ENCODE measurements around the gene TPTE2. TPM values are rescaled to one million over a fixed set of nuclear protein-coding genes. Genes with fewer than 3 reads are reported as not detected.
"Not testable (repeated sequence)": the region's sequence is repeated elsewhere in the genome, so short reads cannot be mapped to it uniquely, and the experiment has no call there.

Gene TPTE2
- not detected for total RNA-seq
- long read RNA-seq: 0 reads

GRCh38 chr13:19561127-19561582 is at the start of gene TPTE2:
TSS of gene TPTE2 (minus strand) at chr13:19561532. CDS start at chr13:19503234, 58,298 bp downstream.
- 96% methylated on average over 13 of the region's 32 CpGs for WGBS (ENCODE audit: insufficient coverage, low coverage, low lambda C conversion rate, missing lambda C conversion rate)
- H3K27me3 ChIP-seq; H3K27ac ChIP-seq; H3K4me3 ChIP-seq; intact Hi-C loops (cut with DNase I); H3K36me3 ChIP-seq; H3K4me1 ChIP-seq; DNase-seq; H3K9me3 ChIP-seq: not testable (repeated sequence)
- peak in 1 of 4 donors; percentile 24 for ATAC-seq

GRCh38 chr13:19607523-19608078 is 46.3 kb upstream of the TPTE2 start:
- no peaks in the 10 kb centered on the region for H3K36me3 ChIP-seq
- 86% methylated on average over 7 of the region's 10 CpGs for WGBS (ENCODE audit: insufficient coverage, low coverage, low lambda C conversion rate, missing lambda C conversion rate)
- H3K9me3 ChIP-seq: peaks cover 0 to 4% (median 0%) of the 10 kb centered on the region in 4 donors
- H3K4me1 ChIP-seq: no peaks in the 10 kb centered on the region
- intact Hi-C loops (cut with DNase I): no loop called here
- DNase-seq (no peak), ATAC-seq (no peak)
- H3K27ac ChIP-seq: no peak overlapping the region
- TF ChIP-seq CTCF (IDR thresholded peaks at IDR 0.05) (no peak), POLR2A (IDR thresholded peaks at IDR 0.05) (no peak)
- no peak overlapping the region for H3K4me3 ChIP-seq
- H3K27me3 ChIP-seq: peaks cover 0 to 2% of the 10 kb centered on the region in 2 donors

GRCh38 chr13:19606737-19607136 is 45.4 kb upstream of the TPTE2 start:
- peaks cover 0 to 4% (median 0%) of the 10 kb centered on the region in 4 donors for H3K9me3 ChIP-seq
- no peaks in the 10 kb centered on the region for H3K4me1 ChIP-seq
- DNase-seq (no peak), ATAC-seq (no peak)
- no peak overlapping the region for H3K27ac ChIP-seq
- 82% methylated on average over 2 of the region's 2 CpGs for WGBS (ENCODE audit: insufficient coverage, low coverage, low lambda C conversion rate, missing lambda C conversion rate)
- H3K36me3 ChIP-seq: no peaks in the 10 kb centered on the region
- intact Hi-C loops (cut with DNase I): no loop called here
- TF ChIP-seq POLR2A (IDR thresholded peaks at IDR 0.05): no peak
- peaks cover 0 to 11% of the 10 kb centered on the region in 2 donors for H3K27me3 ChIP-seq
- H3K4me3 ChIP-seq: no peak overlapping the region

GRCh38 chr13:19606152-19606551 is 44.8 kb upstream of the TPTE2 start:
- H3K36me3 ChIP-seq: no peaks in the 10 kb centered on the region
- no peak for ATAC-seq
- H3K27ac ChIP-seq: no peak overlapping the region
- TF ChIP-seq CTCF (IDR thresholded peaks at IDR 0.05) (no peak), POLR2A (IDR thresholded peaks at IDR 0.05) (no peak)
- no peak for DNase-seq
- intact Hi-C loops (cut with DNase I): no loop called here
- H3K9me3 ChIP-seq: peaks cover 0 to 4% (median 0%) of the 10 kb centered on the region in 4 donors
- H3K27me3 ChIP-seq: peaks cover 0 to 13% of the 10 kb centered on the region in 2 donors
- H3K4me3 ChIP-seq: no peak overlapping the region
- H3K4me1 ChIP-seq: no peaks in the 10 kb centered on the region

GRCh38 chr13:19605161-19605955 is 44.0 kb upstream of the TPTE2 start:
- TF ChIP-seq CTCF (IDR thresholded peaks at IDR 0.05) (no peak), POLR2A (IDR thresholded peaks at IDR 0.05) (no peak)
- H3K4me1 ChIP-seq: no peaks in the 10 kb centered on the region
- H3K36me3 ChIP-seq: no peaks in the 10 kb centered on the region
- intact Hi-C loops (cut with DNase I): no loop called here
- no peak overlapping the region for H3K4me3 ChIP-seq
- WGBS (ENCODE audit: insufficient coverage, low coverage, low lambda C conversion rate, missing lambda C conversion rate): 79% methylated on average over 4 of the region's 7 CpGs
- DNase-seq (no peak), ATAC-seq (no peak)
- peaks cover 0 to 4% (median 0%) of the 10 kb centered on the region in 4 donors for H3K9me3 ChIP-seq
- no peak overlapping the region for H3K27ac ChIP-seq
- H3K27me3 ChIP-seq: peaks cover 0 to 13% of the 10 kb centered on the region in 2 donors

Measured in right lobe of liver (tissue), 6 donors.